Transverse colon (tissue), 4 donors: ENCODE measurements around the gene BIN2.

ENCODE experiments used
- CTCF ChIP-seq, 5 experiments: fragments of 200-600 bp in 3 of 5; fragments of 450-650 bp in 2 of 5; sonication (generic) in 3 of 5; IDR thresholded peaks; 1 replicate in 2 of 5; 2 replicates in 3 of 5; pipeline ENCODE4 v1.5.1; 2016 to 2017; ENCODE audit warnings: antibody characterized with exemption in 5 of 5, inconsistent platforms in 3 of 5, mild to moderate bottlenecking in 2 of 5, moderate library complexity in 1 of 5
- EP300 ChIP-seq: sonication (generic); formaldehyde crosslinking; IDR thresholded peaks from one replicate; pipeline ENCODE4 v1.6.1; 2017; ENCODE audit warnings: antibody characterized with exemption, low read depth
- POLR2AphosphoS5 ChIP-seq, 3 donors: sonication (generic); formaldehyde crosslinking; IDR thresholded peaks; one replicate each; pipeline ENCODE4 v1.6.1; 2016; ENCODE audit warnings: antibody characterized with exemption in 3 of 3

GRCh38 chr12:51334764-51335163, 10.8 kb upstream of the BIN2 start:
- TF ChIP-seq CTCF (IDR thresholded peaks at IDR 0.05): no peak
- TF ChIP-seq EP300: no peak
- TF ChIP-seq POLR2AphosphoS5 (IDR thresholded peaks at IDR 0.05): no peak
